ENCODE measurements around the gene PRPSAP2. TPM values are rescaled to one million over a fixed set of nuclear protein-coding genes. Genes with fewer than 3 reads are reported as not detected.
"Not testable (repeated sequence)": the region's sequence is repeated elsewhere in the genome, so short reads cannot be mapped to it uniquely, and the experiment has no call there.

PRPSAP2 gene, protein sequence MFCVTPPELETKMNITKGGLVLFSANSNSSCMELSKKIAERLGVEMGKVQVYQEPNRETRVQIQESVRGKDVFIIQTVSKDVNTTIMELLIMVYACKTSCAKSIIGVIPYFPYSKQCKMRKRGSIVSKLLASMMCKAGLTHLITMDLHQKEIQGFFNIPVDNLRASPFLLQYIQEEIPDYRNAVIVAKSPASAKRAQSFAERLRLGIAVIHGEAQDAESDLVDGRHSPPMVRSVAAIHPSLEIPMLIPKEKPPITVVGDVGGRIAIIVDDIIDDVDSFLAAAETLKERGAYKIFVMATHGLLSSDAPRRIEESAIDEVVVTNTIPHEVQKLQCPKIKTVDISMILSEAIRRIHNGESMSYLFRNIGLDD
- 10 to 100 TPM; 20.9 to 27.6 (median 23.4) TPM for total RNA-seq

DNA sequence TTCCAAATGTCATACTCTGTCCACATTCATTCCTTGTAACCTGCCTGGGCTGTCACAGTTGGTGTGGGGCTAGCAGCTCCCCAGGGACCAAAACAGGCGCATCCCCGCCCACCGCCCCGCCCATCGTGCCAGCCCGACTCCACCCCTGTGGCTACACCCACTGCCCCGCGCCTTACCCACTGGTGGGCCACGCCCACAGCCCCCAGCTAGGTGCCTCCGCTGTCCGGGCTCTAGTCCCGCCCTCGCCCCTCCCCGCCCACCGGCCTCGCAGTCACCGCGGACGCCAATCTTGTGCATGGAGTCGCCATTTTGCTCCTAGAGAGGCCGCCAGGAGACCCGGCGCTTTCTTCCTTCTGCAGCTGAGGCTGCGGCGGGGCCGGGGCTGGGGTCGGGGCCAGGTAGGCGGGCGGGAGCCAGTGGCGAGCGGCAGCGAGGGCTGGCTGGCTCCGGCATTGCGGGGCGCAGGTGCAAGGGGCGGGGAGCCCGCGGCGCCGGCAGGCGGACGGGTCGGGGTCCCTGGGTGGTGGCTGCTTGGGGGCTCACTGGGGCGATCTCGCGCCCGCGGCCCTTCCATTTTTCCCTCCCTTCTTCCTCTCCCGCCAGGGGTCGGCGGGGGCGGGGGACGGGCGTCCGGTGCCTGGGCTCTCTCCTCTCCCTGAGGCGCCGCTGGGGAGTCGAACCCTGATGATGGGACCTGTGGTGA, at the start of gene PRPSAP2:
Gene PRPSAP2, plus strand, starts transcription at position 268 of the 703 bp plus-strand sequence. CDS start 7,703 bp downstream, outside the sequence.
- no peak for TF ChIP-seq EP300 (IDR thresholded peaks at IDR 0.05)
- TF ChIP-seq, protein P1, sequence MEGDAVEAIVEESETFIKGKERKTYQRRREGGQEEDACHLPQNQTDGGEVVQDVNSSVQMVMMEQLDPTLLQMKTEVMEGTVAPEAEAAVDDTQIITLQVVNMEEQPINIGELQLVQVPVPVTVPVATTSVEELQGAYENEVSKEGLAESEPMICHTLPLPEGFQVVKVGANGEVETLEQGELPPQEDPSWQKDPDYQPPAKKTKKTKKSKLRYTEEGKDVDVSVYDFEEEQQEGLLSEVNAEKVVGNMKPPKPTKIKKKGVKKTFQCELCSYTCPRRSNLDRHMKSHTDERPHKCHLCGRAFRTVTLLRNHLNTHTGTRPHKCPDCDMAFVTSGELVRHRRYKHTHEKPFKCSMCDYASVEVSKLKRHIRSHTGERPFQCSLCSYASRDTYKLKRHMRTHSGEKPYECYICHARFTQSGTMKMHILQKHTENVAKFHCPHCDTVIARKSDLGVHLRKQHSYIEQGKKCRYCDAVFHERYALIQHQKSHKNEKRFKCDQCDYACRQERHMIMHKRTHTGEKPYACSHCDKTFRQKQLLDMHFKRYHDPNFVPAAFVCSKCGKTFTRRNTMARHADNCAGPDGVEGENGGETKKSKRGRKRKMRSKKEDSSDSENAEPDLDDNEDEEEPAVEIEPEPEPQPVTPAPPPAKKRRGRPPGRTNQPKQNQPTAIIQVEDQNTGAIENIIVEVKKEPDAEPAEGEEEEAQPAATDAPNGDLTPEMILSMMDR (IDR thresholded peaks at IDR 0.05) = peak in 2 of 4 experiments; percentile 15 to 16
- peak in 1 of 2 donors; percentile 25 for TF ChIP-seq POLR2A (IDR thresholded peaks at IDR 0.05)
- peak; percentile 47 for TF ChIP-seq POLR2AphosphoS5 (IDR thresholded peaks at IDR 0.05)
- H3K4me3 ChIP-seq = peak within 1 kb of the TSS; percentile 70 to 71
- no peaks in the 10 kb centered on the region for H3K27me3 ChIP-seq
- no peaks in the 10 kb centered on the region for H3K36me3 ChIP-seq
- peak; percentile 92 for ATAC-seq
- peak within 1 kb of the TSS; percentile 85 to 100 (median 93) for H3K27ac ChIP-seq
- WGBS, 2 donors (ENCODE audit: low coverage in 1 of 2) = 0% methylated on average over 3 of the region's 58 CpGs; no CpG with 5 or more reads in 1 of the 2 donors
- no peaks in the 10 kb centered on the region for H3K9me3 ChIP-seq
- peaks cover 3 to 43% (median 6%) of the 10 kb centered on the region in 3 donors for H3K4me1 ChIP-seq

DNA sequence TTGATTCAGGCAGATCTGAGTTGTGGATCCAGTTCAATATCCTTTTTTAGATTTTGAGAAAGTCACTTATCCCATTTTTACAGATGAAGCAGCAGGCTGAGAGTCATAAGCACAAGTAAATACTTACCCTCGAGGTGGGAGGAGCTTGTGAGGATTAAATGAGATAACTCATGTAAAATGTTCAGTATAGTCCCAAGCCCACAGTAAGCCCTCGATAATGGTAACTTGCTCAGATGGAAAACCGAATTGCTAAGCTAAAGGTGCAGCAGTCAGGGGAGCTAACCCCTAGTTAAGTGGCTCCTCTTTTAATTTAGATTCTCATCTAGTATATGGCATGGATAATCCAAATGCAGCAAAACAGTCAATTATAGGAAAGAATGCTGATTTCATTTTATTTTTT, 42.0 kb upstream of the PRPSAP2 start:
- not testable (repeated sequence) for H3K36me3 ChIP-seq, H3K9me3 ChIP-seq, H3K4me1 ChIP-seq, ATAC-seq, H3K4me3 ChIP-seq, H3K27ac ChIP-seq, H3K27me3 ChIP-seq
- WGBS, 2 donors (ENCODE audit: low coverage in 1 of 2) = 54 to 100% methylated on average over 2 of the region's 3 CpGs

DNA sequence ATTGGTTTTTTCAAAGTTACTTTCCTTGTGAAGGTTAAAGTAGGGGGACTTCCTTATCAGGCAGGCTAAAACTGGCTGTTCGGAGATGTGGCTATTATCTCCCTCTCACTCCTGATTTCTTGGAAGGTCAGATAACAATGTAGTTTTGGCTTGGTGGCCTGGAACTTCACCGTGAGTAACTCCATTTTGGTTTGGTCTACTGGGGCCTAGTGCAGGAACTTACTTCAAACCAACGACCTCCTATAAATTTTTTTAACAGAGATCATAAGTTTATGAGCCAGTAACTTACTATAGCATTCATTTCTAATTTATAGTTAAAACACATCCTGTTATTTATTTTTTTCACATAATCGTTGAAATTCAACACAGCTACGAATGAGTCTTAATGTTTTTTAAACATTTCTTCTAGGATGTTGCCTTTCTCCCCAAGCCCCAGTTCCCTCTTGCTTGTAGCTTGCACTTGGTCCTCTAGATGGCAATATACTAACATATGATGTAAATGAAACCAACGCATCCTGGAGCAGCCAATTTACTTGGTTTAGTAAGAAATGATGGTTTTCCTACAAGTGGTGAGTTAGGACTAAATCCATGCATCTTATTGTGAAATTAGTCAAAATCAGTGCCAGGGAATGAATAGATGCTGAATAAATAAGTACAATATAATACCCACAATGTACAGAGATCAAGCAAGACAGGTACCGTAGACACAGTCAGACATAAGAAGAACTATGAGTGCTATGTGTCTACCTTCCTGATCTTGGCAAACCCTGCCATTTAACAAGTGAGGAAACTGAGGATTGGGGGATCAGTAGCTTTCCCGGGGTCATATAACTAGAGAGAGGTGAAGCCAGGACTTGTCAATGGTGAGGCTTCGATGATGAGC, 41.2 kb upstream of the PRPSAP2 start:
- H3K36me3 ChIP-seq, H3K4me1 ChIP-seq, H3K4me3 ChIP-seq, H3K27me3 ChIP-seq, H3K27ac ChIP-seq, H3K9me3 ChIP-seq: not testable (repeated sequence)
- WGBS, 2 donors (ENCODE audit: low coverage in 1 of 2) = 42 to 44% methylated on average over 6 to 7 of the region's 9 CpGs
- peak; percentile 57 for ATAC-seq
- TF ChIP-seq, protein P1 (IDR thresholded peaks at IDR 0.05) = peak; percentile 45 to 67 (median 57)

DNA sequence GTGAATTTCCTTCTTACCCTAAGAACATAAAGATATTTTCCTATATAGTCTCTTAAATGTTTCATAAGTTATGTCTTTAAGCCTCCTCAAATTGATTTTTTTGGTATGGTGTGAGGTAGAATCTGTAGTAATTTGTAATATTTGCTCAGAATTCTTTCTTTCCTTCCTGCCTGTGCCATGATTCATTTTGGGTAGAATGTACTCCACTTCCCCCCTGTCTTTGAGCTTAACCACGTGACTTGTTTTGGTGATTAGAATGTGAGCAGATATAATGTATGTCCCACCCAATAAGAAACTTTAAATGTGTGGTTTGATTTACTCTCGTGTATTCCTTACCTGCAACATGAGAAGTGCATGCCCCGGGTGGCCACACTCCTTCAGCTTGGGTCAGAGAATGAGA, 36.5 kb upstream of the PRPSAP2 start:
- not testable (repeated sequence) for ATAC-seq, H3K4me3 ChIP-seq
- WGBS, 2 donors (ENCODE audit: low coverage in 1 of 2) = 40% methylated on average over 1 of the region's 3 CpGs; no CpG with 5 or more reads in 1 of the 2 donors

DNA sequence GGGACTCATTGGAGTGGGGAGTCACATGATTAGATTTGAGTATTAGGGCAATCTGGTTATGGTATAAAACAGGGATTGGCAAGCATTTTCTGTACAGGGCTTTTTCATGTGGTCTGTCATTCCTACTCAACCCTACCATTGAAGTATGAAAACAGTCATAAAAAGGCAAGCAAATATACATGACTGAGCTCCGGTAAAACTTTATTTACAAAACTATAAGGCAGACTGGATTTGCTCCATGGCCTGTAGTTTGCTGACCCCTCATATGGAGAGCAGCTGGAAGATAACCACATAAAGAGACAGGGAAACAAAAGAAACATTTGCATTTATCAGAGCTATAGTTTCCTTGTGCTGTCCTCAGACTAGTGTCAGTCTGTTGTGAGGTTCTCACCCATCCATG, 30.3 kb upstream of the PRPSAP2 start:
- not testable (repeated sequence) for ATAC-seq, H3K27ac ChIP-seq
- WGBS, 2 donors (ENCODE audit: low coverage in 1 of 2) = no CpG with 5 or more reads among the region's 1 CpG

More for the DNA sequence above, 36.5 kb upstream of the PRPSAP2 start:
- H3K4me1 ChIP-seq, H3K9me3 ChIP-seq, H3K36me3 ChIP-seq, H3K27me3 ChIP-seq, H3K27ac ChIP-seq: not testable (repeated sequence)

DNA sequence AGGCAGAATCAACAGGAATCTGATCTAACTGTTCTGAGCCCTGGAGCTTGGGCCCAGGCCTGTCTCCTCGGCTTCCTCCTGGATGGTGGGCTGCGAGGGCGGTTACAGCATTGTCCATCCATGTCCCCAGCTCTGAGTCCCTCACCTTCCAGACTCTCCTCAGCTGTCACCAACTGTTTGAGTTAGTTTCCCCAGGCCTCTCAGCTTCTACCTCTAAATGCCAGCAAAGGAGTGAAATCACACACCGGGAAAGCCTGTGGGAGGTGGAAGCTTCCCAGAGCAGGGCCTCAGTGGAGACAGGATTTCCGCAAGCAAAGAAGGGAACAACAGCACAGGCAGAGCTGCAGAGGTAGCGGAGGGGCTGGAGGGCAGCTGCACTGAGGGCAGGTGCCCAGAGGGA, 9.4 kb upstream of the PRPSAP2 start:
- H3K27ac ChIP-seq = no peak overlapping the region
- WGBS, 2 donors (ENCODE audit: low coverage in 1 of 2) = 90 to 93% methylated on average over 2 to 3 of the region's 6 CpGs
- ATAC-seq = no peak
- no peaks in the 10 kb centered on the region for H3K9me3 ChIP-seq
- H3K4me1 ChIP-seq = no peaks in the 10 kb centered on the region
- H3K36me3 ChIP-seq = no peaks in the 10 kb centered on the region
- H3K4me3 ChIP-seq = no peak overlapping the region
- no peak for TF ChIP-seq POLR2AphosphoS5 (IDR thresholded peaks at IDR 0.05)
- TF ChIP-seq POLR2A (IDR thresholded peaks at IDR 0.05) = no peak
- TF ChIP-seq, protein P1 (IDR thresholded peaks at IDR 0.05) = no peak
- TF ChIP-seq EP300 (IDR thresholded peaks at IDR 0.05) = no peak
- H3K27me3 ChIP-seq = no peaks in the 10 kb centered on the region

More for the DNA sequence above, 30.3 kb upstream of the PRPSAP2 start:
- H3K27me3 ChIP-seq, H3K9me3 ChIP-seq, H3K4me3 ChIP-seq, H3K4me1 ChIP-seq, H3K36me3 ChIP-seq: not testable (repeated sequence)

All from gastroesophageal sphincter (tissue), 4 donors.